T-helper 1 cell treated with Interleukin-12 subunit alpha and Interleukin-12 subunit beta and Interleukin-4 antibody, amounts not matched to agents 30 ng/mL and 1 ng/mL, for 36 hours (primary cell): ENCODE results near the gene ADORA3. TPM values are rescaled to one million over a fixed set of nuclear protein-coding genes. Genes with fewer than 3 reads are reported as not detected.

ENCODE experiments used
- total RNA-seq: library from RNA; stranded (reverse); gene quantifications from 2 replicates; pipeline ENCODE4 v1.2.3, GENCODE V29; 2022

ADORA3 gene
- total RNA-seq, 1 donor from 2014 or later: not detected

Other genes with a start within 250 kb of the ADORA3 start
- not detected in 2 replicates for gene CHIA, start 212.8 kb downstream of the ADORA3 start, total RNA-seq
- gene OVGP1, start 75.9 kb downstream of the ADORA3 start, total RNA-seq: 0.47 and 0.54 TPM in 2 replicates
- gene WDR77, start 54.4 kb downstream of the ADORA3 start, total RNA-seq: 35.4 and 40.2 TPM in 2 replicates
- 260 and 275 TPM in 2 replicates for gene ATP5PB, start 54.2 kb downstream of the ADORA3 start, total RNA-seq
- gene C1orf162, start 29.6 kb downstream of the ADORA3 start, total RNA-seq: 2.5 and 2.6 TPM in 2 replicates
- gene TMIGD3, start within 50 bp of the ADORA3 start, total RNA-seq: 0.42 TPM in 1 of 2 replicates, not detected in the other
- 234 and 242 TPM in 2 replicates for gene RAP1A, start 116.2 kb upstream of the ADORA3 start, total RNA-seq
- 1.3 and 2.5 TPM in 2 replicates for gene INKA2, start 235.8 kb upstream of the ADORA3 start, total RNA-seq